Neural cell (in vitro differentiated cells): ENCODE measurements around the gene RBM33. TPM values are rescaled to one million over a fixed set of nuclear protein-coding genes. Genes with fewer than 3 reads are reported as not detected.

Source experiments
- H2AFZ ChIP-seq: fragments of 200-600, 300-800 bp; sonication (generic), shearing (Covaris generic); 2 replicates; pipeline ENCODE4 v1.6.0; 2014; ENCODE audit warnings: low read depth, mild to moderate bottlenecking, antibody characterized with exemption, low read length, moderate library complexity
- H3F3A ChIP-seq: fragments of 200-600 bp; shearing (Covaris generic); 2 replicates; pipeline ENCODE4 v1.6.1; 2016; ENCODE audit warnings: mild to moderate bottlenecking, moderate library complexity, mixed read lengths, antibody characterized with exemption, low read length; ENCODE audit not compliant: insufficient read depth, poor library complexity, severe bottlenecking
- H3K27ac ChIP-seq: fragments of 200-600, 300-800 bp; sonication (generic), shearing (Covaris generic); 2 replicates; pipeline ENCODE4 v1.5.1; 2014; ENCODE audit warnings: mild to moderate bottlenecking, low read length, moderate library complexity
- H3K27me3 ChIP-seq: fragments of 300-800, 200-600 bp; sonication (generic), shearing (Covaris generic); 2 replicates; pipeline ENCODE4 v1.6.0; 2014; ENCODE audit warnings: mild to moderate bottlenecking, low read depth, low read length, moderate library complexity; ENCODE audit not compliant: insufficient read depth
- H3K36me3 ChIP-seq: fragments of 300-800, 200-600 bp; sonication (generic), shearing (Covaris generic); 2 replicates; pipeline ENCODE4 v1.5.1; 2014; ENCODE audit warnings: mild to moderate bottlenecking, antibody characterized with exemption, low read length, moderate library complexity; ENCODE audit not compliant: insufficient read depth
- H3K4me2 ChIP-seq: fragments of 300-800, 200-600 bp; sonication (generic), shearing (Covaris generic); 2 replicates; pipeline ENCODE4 v1.6.0; 2014; ENCODE audit warnings: mild to moderate bottlenecking, low read length
- H3K4me3 ChIP-seq: fragments of 300-800, 200-600 bp; sonication (generic), shearing (Covaris generic); 2 replicates; pipeline ENCODE4 v1.5.1; 2014; ENCODE audit warnings: mild to moderate bottlenecking, low read length, moderate library complexity
- H3K79me2 ChIP-seq: fragments of 200-600 bp; shearing (Covaris generic); replicated peaks from 2 replicates; pipeline ENCODE4 v1.6.0; 2014; ENCODE audit warnings: mild to moderate bottlenecking, low read length, moderate library complexity; ENCODE audit not compliant: insufficient read depth
- H3K9ac ChIP-seq: fragments of 300-800, 200-600 bp; sonication (generic), shearing (Covaris generic); 2 replicates; pipeline ENCODE4 v1.6.1; 2016; ENCODE audit warnings: mild to moderate bottlenecking, low read length, mixed read lengths
- H3K9me2 ChIP-seq: fragments of 200-600 bp; shearing (Covaris generic); 2 replicates; pipeline ENCODE4 v1.6.1; 2016; ENCODE audit warnings: mild to moderate bottlenecking, low read length, mixed read lengths; ENCODE audit not compliant: insufficient read depth
- H3K9me3 ChIP-seq: fragments of 200-600, 300-800 bp; sonication (generic), shearing (Covaris generic); 2 replicates; pipeline ENCODE4 v1.6.1; 2016; ENCODE audit warnings: mild to moderate bottlenecking, mixed run types, low read length, moderate library complexity, mixed read lengths
- H4K20me1 ChIP-seq: fragments of 200-600 bp; shearing (Covaris generic); 2 replicates; pipeline ENCODE4 v1.6.1; 2016; ENCODE audit warnings: mild to moderate bottlenecking, mixed run types; ENCODE audit not compliant: insufficient read depth
- CTCF ChIP-seq: fragments of 450-650 bp; IDR thresholded peaks from 2 replicates; pipeline ENCODE4 v1.5.1; 2014; ENCODE audit warnings: antibody characterized with exemption, mild to moderate bottlenecking, moderate library complexity; ENCODE audit not compliant: poor library complexity, severe bottlenecking
- EP300 ChIP-seq: fragments of 450-650 bp; conservative IDR thresholded peaks from 2 replicates; pipeline ENCODE4 v1.6.1; 2014; ENCODE audit warnings: antibody characterized with exemption, mild to moderate bottlenecking, moderate library complexity; ENCODE audit not compliant: poor library complexity, severe bottlenecking
- EZH2 ChIP-seq: fragments of 200-600, 300-800 bp; shearing (Covaris generic), sonication (generic); IDR thresholded peaks from 2 replicates; pipeline ENCODE4 v1.6.1; 2014; ENCODE audit warnings: antibody characterized with exemption, low read length, borderline replicate concordance, mild to moderate bottlenecking; ENCODE audit not compliant: insufficient read depth, poor library complexity, severe bottlenecking
- MXI1 ChIP-seq: fragments of 450-650 bp; conservative IDR thresholded peaks from 2 replicates; pipeline ENCODE4 v1.6.1; 2014; ENCODE audit warnings: antibody characterized with exemption, mild to moderate bottlenecking; ENCODE audit not compliant: poor library complexity, severe bottlenecking
- POLR2AphosphoS5 ChIP-seq: IDR thresholded peaks from 2 replicates; pipeline ENCODE4 v1.6.1; 2012
- RAD21 ChIP-seq: fragments of 450-650 bp; conservative IDR thresholded peaks from 2 replicates; pipeline ENCODE4 v1.6.1; 2014; ENCODE audit warnings: antibody characterized with exemption, mild to moderate bottlenecking, moderate library complexity
- REST ChIP-seq: IDR thresholded peaks from 2 replicates; pipeline ENCODE4 v1.6.1; 2012; ENCODE audit warnings: borderline replicate concordance
- SMC3 ChIP-seq: fragments of 450-650 bp; conservative IDR thresholded peaks from 2 replicates; pipeline ENCODE4 v1.6.1; 2014; ENCODE audit warnings: antibody characterized with exemption, mild to moderate bottlenecking, moderate library complexity; ENCODE audit not compliant: poor library complexity
- polyA plus RNA-seq: library from polyadenylated mRNA; depleted of rRNA; stranded (reverse); fragments of >200 nt; gene quantifications from 2 replicates; pipeline ENCODE4 v1.2.3, GENCODE V29; 2014

RBM33 gene
- polyA plus RNA-seq, 1 donor from 2014 or later: 53.2 TPM

GRCh38 chr7:155665957-155666287 lies 21.5 kb downstream of the RBM33 start:
- peaks cover 4% of the 10 kb centered on the region for H3K36me3 ChIP-seq
- H3K79me2 ChIP-seq: peaks cover 75% of the 10 kb centered on the region
- no peak overlapping the region for H3K4me3 ChIP-seq
- no peak overlapping the region for H3K27ac ChIP-seq
- no peaks in the 10 kb centered on the region for H3K27me3 ChIP-seq
- no peaks in the 10 kb centered on the region for H3K9me2 ChIP-seq
- no peak overlapping the region for H3K4me2 ChIP-seq
- peaks cover 4% of the 10 kb centered on the region for H3K9me3 ChIP-seq
- H4K20me1 ChIP-seq: peaks cover 6% of the 10 kb centered on the region
- no peak for TF ChIP-seq RAD21
- no peak for TF ChIP-seq MXI1
- TF ChIP-seq CTCF: no peak
- TF ChIP-seq SMC3: no peak
- TF ChIP-seq EZH2: no peak
- TF ChIP-seq EP300: no peak
- TF ChIP-seq REST: no peak
- H2AFZ ChIP-seq: no peak overlapping the region
- H3K9ac ChIP-seq: no peak overlapping the region
- H3F3A ChIP-seq: no peaks in the 10 kb centered on the region

GRCh38 chr7:155667241-155667829 lies 22.9 kb downstream of the RBM33 start:
- H3K4me3 ChIP-seq: no peak overlapping the region
- no peaks in the 10 kb centered on the region for H3F3A ChIP-seq
- H3K9me2 ChIP-seq: no peaks in the 10 kb centered on the region
- no peak overlapping the region for H3K4me2 ChIP-seq
- H3K27me3 ChIP-seq: no peaks in the 10 kb centered on the region
- TF ChIP-seq EP300: no peak
- TF ChIP-seq CTCF: no peak
- TF ChIP-seq POLR2AphosphoS5: no peak
- no peak for TF ChIP-seq RAD21
- TF ChIP-seq MXI1: no peak
- TF ChIP-seq EZH2: no peak
- H3K27ac ChIP-seq: no peak overlapping the region
- peaks cover 79% of the 10 kb centered on the region for H3K79me2 ChIP-seq
- no peaks in the 10 kb centered on the region for H3K9me3 ChIP-seq
- peaks cover 4% of the 10 kb centered on the region for H3K36me3 ChIP-seq
- H3K9ac ChIP-seq: no peak overlapping the region
- H2AFZ ChIP-seq: no peak overlapping the region
- peaks cover 6% of the 10 kb centered on the region for H4K20me1 ChIP-seq
